Keratinocyte (primary cell): ENCODE measurements around the gene PTPMT1. TPM values are rescaled to one million over a fixed set of nuclear protein-coding genes. Genes with fewer than 3 reads are reported as not detected.

Experiments used
- DNase-seq: peaks from one replicate; pipeline ENCODE4 v3.0.0-alpha.2; 2011; ENCODE audit warnings: low read depth, missing footprints, low spot score
- FAIRE-seq: peaks from 2 replicates; lab custom pipeline; 2011; peaks lifted over from hg19 to GRCh38; lab: Jason Lieb, UNC
- H2AFZ ChIP-seq: 2 replicates; pipeline ENCODE4 v1.6.0; 2012; ENCODE audit warnings: low read length, control low read depth, inconsistent platforms; ENCODE audit not compliant: control insufficient read depth
- H3K27ac ChIP-seq: 2 replicates; pipeline ENCODE4 v1.5.1; 2011; ENCODE audit warnings: low read length; ENCODE audit not compliant: control insufficient read depth, insufficient read depth
- H3K27me3 ChIP-seq: 3 replicates; pipeline ENCODE4 v1.6.0; 2011; ENCODE audit warnings: low read length; ENCODE audit not compliant: control insufficient read depth, insufficient read depth; ENCODE audit errors: extremely low read depth
- H3K36me3 ChIP-seq, 2 experiments: 2 replicates in 1 of 2; 3 replicates in 1 of 2; pipeline ENCODE4 v1.5.1; 2011; ENCODE audit warnings: low read length in 2 of 2, mild to moderate bottlenecking in 1 of 2; ENCODE audit not compliant: control insufficient read depth in 2 of 2, insufficient read depth in 2 of 2; ENCODE audit errors: extremely low read depth in 1 of 2
- H3K4me1 ChIP-seq: 3 replicates; pipeline ENCODE4 v1.5.1; 2011; ENCODE audit warnings: low read length; ENCODE audit not compliant: control insufficient read depth, insufficient read depth; ENCODE audit errors: extremely low read depth
- H3K4me2 ChIP-seq: 3 replicates; pipeline ENCODE4 v1.6.0; 2011; ENCODE audit warnings: low read depth, low read length; ENCODE audit not compliant: control insufficient read depth, insufficient read depth; ENCODE audit errors: extremely low read depth
- H3K4me3 ChIP-seq, 3 experiments: fragments of 200-600 bp in 1 of 3; sonication (generic) in 1 of 3; 2 replicates in 2 of 3; 3 replicates in 1 of 3; pipeline ENCODE4 v1.5.1; 2011 to 2016; ENCODE audit warnings: low read length in 3 of 3, mild to moderate bottlenecking in 3 of 3, control low read depth in 2 of 3, inconsistent platforms in 1 of 3, low read depth in 1 of 3, mixed read lengths in 1 of 3, mixed run types in 1 of 3, moderate library complexity in 1 of 3; ENCODE audit not compliant: control insufficient read depth in 2 of 3, insufficient read depth in 2 of 3; ENCODE audit errors: extremely low read depth in 1 of 3
- H3K79me2 ChIP-seq: 2 replicates; pipeline ENCODE4 v1.6.0; 2012; ENCODE audit warnings: low read length; ENCODE audit not compliant: control insufficient read depth, insufficient read depth
- H3K9ac ChIP-seq: 3 replicates; pipeline ENCODE4 v1.6.0; 2011; ENCODE audit warnings: low read length; ENCODE audit not compliant: control insufficient read depth, insufficient read depth; ENCODE audit errors: extremely low read depth
- H3K9me1 ChIP-seq: 3 replicates; pipeline ENCODE4 v1.6.0; 2011; ENCODE audit warnings: low read length; ENCODE audit not compliant: control insufficient read depth, insufficient read depth; ENCODE audit errors: extremely low read depth
- H3K9me3 ChIP-seq: 2 replicates; pipeline ENCODE4 v1.5.1; 2012; ENCODE audit warnings: low read depth, low read length; ENCODE audit not compliant: control insufficient read depth
- H4K20me1 ChIP-seq: 3 replicates; pipeline ENCODE4 v1.6.0; 2011; ENCODE audit warnings: low read length; ENCODE audit not compliant: control insufficient read depth, insufficient read depth; ENCODE audit errors: extremely low read depth
- EZH2 ChIP-seq: IDR thresholded peaks from one replicate; pipeline ENCODE4 v1.6.1; 2012; ENCODE audit warnings: inconsistent platforms, mild to moderate bottlenecking, low read length, moderate library complexity
- dilution Hi-C: fragments of 300-500 bp; cut with MboI; formaldehyde crosslinking; loops from one replicate; pipeline ENCODE4 v1.7.0; 2020; ENCODE audit warnings: low sequenced_read_pairs; ENCODE audit not compliant: extremely low pct_ligation_motif_present
- polyA plus RNA-seq, 5 experiments: library from polyadenylated mRNA; depleted of rRNA in 3 of 5; stranded (reverse) in 3 of 5; stranded (forward) in 1 of 5; unstranded in 1 of 5; fragments of >200 nt; gene quantifications; 1 replicate in 1 of 5; 2 replicates in 3 of 5; 3 replicates in 1 of 5; pipeline versions ENCODE4 v1.2.1 to v1.2.3, GENCODE V29; 2011 to 2012; ENCODE audit warnings: missing spikeins in 2 of 5, low read depth in 1 of 5, low replicate concordance in 1 of 5
- TF ChIP-seq, protein P1 (sequence below), 3 experiments: IDR thresholded peaks in 1 of 3; conservative IDR thresholded peaks in 1 of 3; optimal IDR thresholded peaks in 1 of 3; 2 replicates in 2 of 3; 3 replicates in 1 of 3; pipeline versions ENCODE3 to v1.5.1; 2011; ENCODE audit warnings: low read length in 3 of 3, mild to moderate bottlenecking in 3 of 3, moderate library complexity in 2 of 3, control low read depth in 1 of 3, inconsistent platforms in 1 of 3; ENCODE audit not compliant: insufficient read depth in 2 of 3; ENCODE audit errors: extremely low read depth in 1 of 3

The PTPMT1 gene
- polyA plus RNA-seq, 1 donor (not counting 4 experiments of a cell fraction or from before 2014, with no cell fraction given) = 64.9 TPM

DNA sequence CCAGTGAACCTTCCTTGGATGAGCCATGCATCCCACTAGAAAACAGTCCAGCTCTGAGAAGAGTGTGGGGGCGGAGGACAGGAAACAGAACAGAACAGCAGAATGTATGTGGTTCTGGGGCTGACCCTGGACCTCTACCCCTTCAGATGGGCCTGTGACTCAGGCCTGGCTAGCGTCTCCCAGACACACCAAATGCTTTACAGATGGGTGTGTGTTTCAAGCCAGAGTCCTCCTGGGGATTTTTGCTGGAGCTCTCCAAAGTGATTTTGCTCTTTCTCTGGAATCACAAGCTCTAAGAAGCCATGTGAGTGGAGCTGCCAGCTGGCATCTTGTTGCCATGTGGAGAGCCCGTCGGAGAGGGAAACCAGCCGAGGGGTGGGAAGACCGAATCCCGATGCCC is 42.0 kb downstream of the PTPMT1 start:
- H3K4me1 ChIP-seq = no peaks in the 10 kb centered on the region
- H3K4me2 ChIP-seq = no peak overlapping the region
- no peak overlapping the region for H3K9ac ChIP-seq
- H3K79me2 ChIP-seq = no peaks in the 10 kb centered on the region
- H4K20me1 ChIP-seq = no peaks in the 10 kb centered on the region
- no peaks in the 10 kb centered on the region for H3K36me3 ChIP-seq
- H3K9me1 ChIP-seq = no peaks in the 10 kb centered on the region
- no peaks in the 10 kb centered on the region for H3K27me3 ChIP-seq
- no peak for FAIRE-seq
- H2AFZ ChIP-seq = no peak overlapping the region
- H3K4me3 ChIP-seq = no peak overlapping the region
- H3K9me3 ChIP-seq = no peaks in the 10 kb centered on the region
- TF ChIP-seq, protein P1, sequence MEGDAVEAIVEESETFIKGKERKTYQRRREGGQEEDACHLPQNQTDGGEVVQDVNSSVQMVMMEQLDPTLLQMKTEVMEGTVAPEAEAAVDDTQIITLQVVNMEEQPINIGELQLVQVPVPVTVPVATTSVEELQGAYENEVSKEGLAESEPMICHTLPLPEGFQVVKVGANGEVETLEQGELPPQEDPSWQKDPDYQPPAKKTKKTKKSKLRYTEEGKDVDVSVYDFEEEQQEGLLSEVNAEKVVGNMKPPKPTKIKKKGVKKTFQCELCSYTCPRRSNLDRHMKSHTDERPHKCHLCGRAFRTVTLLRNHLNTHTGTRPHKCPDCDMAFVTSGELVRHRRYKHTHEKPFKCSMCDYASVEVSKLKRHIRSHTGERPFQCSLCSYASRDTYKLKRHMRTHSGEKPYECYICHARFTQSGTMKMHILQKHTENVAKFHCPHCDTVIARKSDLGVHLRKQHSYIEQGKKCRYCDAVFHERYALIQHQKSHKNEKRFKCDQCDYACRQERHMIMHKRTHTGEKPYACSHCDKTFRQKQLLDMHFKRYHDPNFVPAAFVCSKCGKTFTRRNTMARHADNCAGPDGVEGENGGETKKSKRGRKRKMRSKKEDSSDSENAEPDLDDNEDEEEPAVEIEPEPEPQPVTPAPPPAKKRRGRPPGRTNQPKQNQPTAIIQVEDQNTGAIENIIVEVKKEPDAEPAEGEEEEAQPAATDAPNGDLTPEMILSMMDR (optimal IDR thresholded peaks at IDR 0.05 in 1 of 3, IDR thresholded peaks at IDR 0.05 in 1 of 3, conservative IDR thresholded peaks at IDR 0.05 in 1 of 3; ENCODE audit: extremely low read depth in 1 of 3, insufficient read depth in 2 of 3, low read length in 3 of 3) = no peak
- TF ChIP-seq EZH2 = no peak
- DNase-seq = no peak
- no peak overlapping the region for H3K27ac ChIP-seq
- dilution Hi-C loops = no loop called here

GRCh38 chr11:47609675-47610074 is 44.3 kb downstream of the PTPMT1 start:
- Histone ChIP-seq H3K9ac (no peak overlapping the region), H3K4me1 (no peaks in the 10 kb centered on the region), H3K4me3 (no peak overlapping the region), H3K9me3 (no peaks in the 10 kb centered on the region), H3K9me1 (no peaks in the 10 kb centered on the region), H3K36me3 (no peaks in the 10 kb centered on the region), H3K27ac (no peak overlapping the region), H3K27me3 (no peaks in the 10 kb centered on the region), H4K20me1 (no peaks in the 10 kb centered on the region), H2AFZ (no peak overlapping the region), H3K4me2 (no peak overlapping the region), H3K79me2 (no peaks in the 10 kb centered on the region)
- no peak for TF ChIP-seq EZH2
- TF ChIP-seq, protein P1 (optimal IDR thresholded peaks at IDR 0.05 in 1 of 3, IDR thresholded peaks at IDR 0.05 in 1 of 3, conservative IDR thresholded peaks at IDR 0.05 in 1 of 3; ENCODE audit: extremely low read depth in 1 of 3, insufficient read depth in 2 of 3, low read length in 3 of 3) = no peak
- DNase-seq (no peak), FAIRE-seq (no peak)
- dilution Hi-C loops = no loop called here
